NCI-H748 (cell line): ENCODE results near the gene RASGRF2.

Experiments used
- DNase-seq: peaks from one replicate; lab custom pipeline; 2025; ENCODE audit not compliant: unreplicated experiment; lab: John Stamatoyannopoulos, UW

The RASGRF2 gene

GRCh38 chr5:81165493-81166119 lies 205.4 kb downstream of the RASGRF2 start:
- peak; percentile 73 for DNase-seq

- DNase-seq = no peak
Measured at GRCh38 chr5:81166430-81166829, 206.3 kb downstream of the RASGRF2 start.

GRCh38 chr5:81167078-81167477 lies 206.9 kb downstream of the RASGRF2 start:
- DNase-seq = no peak

GRCh38 chr5:81167544-81167943 lies 207.4 kb downstream of the RASGRF2 start:
- DNase-seq = no peak

- DNase-seq = no peak
Measured at GRCh38 chr5:81169924-81170323, 209.8 kb downstream of the RASGRF2 start.

GRCh38 chr5:81171769-81172168 lies 211.6 kb downstream of the RASGRF2 start:
- DNase-seq = peak; percentile 67

- DNase-seq = no peak
Measured at GRCh38 chr5:81172710-81173109, 212.5 kb downstream of the RASGRF2 start.

- no peak for DNase-seq
Measured at GRCh38 chr5:81177061-81177460, 216.9 kb downstream of the RASGRF2 start.

- peak; percentile 16 for DNase-seq
Measured at GRCh38 chr5:81179959-81180358, 219.8 kb downstream of the RASGRF2 start.

- no peak for DNase-seq
Measured at GRCh38 chr5:81180780-81181460, 220.8 kb downstream of the RASGRF2 start.

GRCh38 chr5:81181576-81182316 lies 221.6 kb downstream of the RASGRF2 start:
- no peak for DNase-seq

- no peak for DNase-seq
Measured at GRCh38 chr5:81182396-81183390, 222.5 kb downstream of the RASGRF2 start.

GRCh38 chr5:81183811-81184748 lies 223.9 kb downstream of the RASGRF2 start:
- DNase-seq = peak; percentile 86

- no peak for DNase-seq
Measured at GRCh38 chr5:81184749-81185110, 224.6 kb downstream of the RASGRF2 start.

GRCh38 chr5:81187885-81188284 lies 227.7 kb downstream of the RASGRF2 start:
- peak; percentile 46 for DNase-seq

GRCh38 chr5:81188962-81189361 lies 228.8 kb downstream of the RASGRF2 start:
- DNase-seq = no peak

GRCh38 chr5:81189875-81190498 lies 229.8 kb downstream of the RASGRF2 start:
- DNase-seq = no peak

GRCh38 chr5:81191726-81192372 lies 231.7 kb downstream of the RASGRF2 start:
- no peak for DNase-seq

- no peak for DNase-seq
Measured at GRCh38 chr5:81192373-81192750, 232.2 kb downstream of the RASGRF2 start.
